Retina (tissue), 1 donor: ENCODE measurements around the gene XAF1.
"Not testable (repeated sequence)": the region's sequence is repeated elsewhere in the genome, so short reads cannot be mapped to it uniquely, and the experiment has no call there.

Experiments used
- DNase-seq: peaks from one replicate; pipeline ENCODE4 v3.0.0-alpha.2; 2016

The XAF1 gene

GRCh38 chr17:6812295-6812694 lies 56.4 kb downstream of the XAF1 start:
- DNase-seq = no peak

- no peak for DNase-seq
Measured at GRCh38 chr17:6815775-6816174, 59.9 kb downstream of the XAF1 start.

GRCh38 chr17:6816368-6816767 lies 60.5 kb downstream of the XAF1 start:
- DNase-seq = not testable (repeated sequence)

- no peak for DNase-seq
Measured at GRCh38 chr17:6818938-6819337, 63.1 kb downstream of the XAF1 start.

GRCh38 chr17:6823011-6823442 lies 67.2 kb downstream of the XAF1 start:
- DNase-seq = no peak
